ENCODE data around the gene UXS1. TPM values are rescaled to one million over a fixed set of nuclear protein-coding genes. Genes with fewer than 3 reads are reported as not detected.

UXS1 gene
- total and polyA plus RNA-seq, 9 of the 15 experiments (the other 6 are each of a cell fraction or from before 2014, with no cell fraction given) = 5.8 to 25.8 (median 15.0) TPM

GRCh38 chr2:106099691-106100090 is 94.4 kb downstream of the UXS1 start (continued):
- no peak for TF ChIP-seq MNT (conservative IDR thresholded peaks at IDR 0.05)
- TF ChIP-seq NR0B1 (IDR thresholded peaks at IDR 0.05; ENCODE audit: partially characterized antibody) = no peak
- TF ChIP-seq MITF (IDR thresholded peaks at IDR 0.05) = no peak
- no peak for TF ChIP-seq ZNF124 (CRISPR knock-in tag; IDR thresholded peaks at IDR 0.05)

GRCh38 chr2:106098664-106099063 is 95.4 kb downstream of the UXS1 start:
- ChIA-PET CTCF (ENCODE audit: low intra/inter-chr PET ratio) (no interaction called here), POLR2A (no interaction called here)
- Histone ChIP-seq H3K9ac (ENCODE audit: insufficient read depth in 1 of 2, low read depth in 2 of 2, low read length in 2 of 2) (no peak overlapping the region), H2AFZ (ENCODE audit: low read depth, low read length) (no peak overlapping the region), H3K27me3 (ENCODE audit: control insufficient read depth in 2 of 2, insufficient read depth in 2 of 2, low read length in 2 of 2) (no peaks in the 10 kb centered on the region), H3K9me3 (replicated peaks; ENCODE audit: control insufficient read depth, insufficient read depth, low read depth, low read length) (no peaks in the 10 kb centered on the region), H3K4me1 (replicated peaks in 1 of 2; ENCODE audit: control insufficient read depth in 2 of 2, insufficient read depth in 2 of 2, low read length in 2 of 2) (no peaks in the 10 kb centered on the region), H3K79me2 (ENCODE audit: control insufficient read depth, insufficient read depth, low read length) (no peaks in the 10 kb centered on the region), H3K4me3 (no peak overlapping the region), H3K36me3 (ENCODE audit: control insufficient read depth, insufficient read depth, low read length) (peaks cover 40% of the 10 kb centered on the region; the same call in 1 of the 3 replicates), H3K9me1 (ENCODE audit: control insufficient read depth, insufficient read depth, low read length) (no peaks in the 10 kb centered on the region), H3K27ac (ENCODE audit: extremely low read depth, low read depth, low read length) (no peak overlapping the region), H3K4me2 (ENCODE audit: insufficient read depth, low read length) (no peak overlapping the region), H4K20me1 (replicated peaks; ENCODE audit: control insufficient read depth, insufficient read depth, low read length) (no peaks in the 10 kb centered on the region)
- DNase-seq (ENCODE audit: extremely low read depth in 1 of 4, low spot score in 3 of 4) (no peak), FAIRE-seq (no peak), ATAC-seq (no peak)
- intact Hi-C loops (cut with micrococcal nuclease) = no loop called here
- WGBS (ENCODE audit: insufficient coverage, low coverage, missing lambda C conversion rate) = 75% methylated on average over 9 of the region's 9 CpGs
- no TSS peak for BruUV-seq (replicated peaks)
- in situ Hi-C loops (cut with MboI) = no loop called here
- TF ChIP-seq ATF3 (IDR thresholded peaks at IDR 0.05) (no peak), ATF3 (CRISPR knock-in tag; conservative IDR thresholded peaks at IDR 0.05) (no peak), SIN3B (IDR thresholded peaks at IDR 0.05; ENCODE audit: low read depth) (no peak), GABPA (tag; conservative IDR thresholded peaks at IDR 0.05; ENCODE audit: low read depth) (no peak), ETV5 (CRISPR knock-in tag; IDR thresholded peaks at IDR 0.05; ENCODE audit: low read depth) (no peak), GTF3C2 (IDR thresholded peaks at IDR 0.05; ENCODE audit: borderline replicate concordance, extremely low read depth, insufficient read length) (no peak), ZNF76 (CRISPR knock-in tag; IDR thresholded peaks at IDR 0.05; ENCODE audit: borderline replicate concordance) (no peak), NCOA1 (IDR thresholded peaks at IDR 0.05; ENCODE audit: low read depth) (no peak), CHCHD3 (CRISPR knock-in tag; IDR thresholded peaks at IDR 0.05) (no peak), GATA2 (CRISPR knock-in tag; IDR thresholded peaks at IDR 0.05) (no peak)

Data from K562 (cell line).